CD4-positive, CD25-positive, alpha-beta regulatory T cell (primary cell): Measurements from ENCODE around the gene AEBP1. TPM values are rescaled to one million over a fixed set of nuclear protein-coding genes. Genes with fewer than 3 reads are reported as not detected.

ENCODE experiments used
- ATAC-seq, 2 donors: fragments of 150-1000 bp; cut with Tn5 transposase; one replicate each; pipeline ENCODE4 v1.10.0; 2021; ENCODE audit warnings: low read depth in 2 of 2, moderate number of reproducible peaks in 2 of 2, moderate library complexity in 1 of 2
- DNase-seq, 3 donors: peaks; one replicate each; pipeline versions ENCODE4 v3.0.0 to v3.0.0-alpha.2; 2012 to 2022; ENCODE audit warnings: mixed read lengths in 1 of 3
- H3K27ac ChIP-seq: one replicate; pipeline ENCODE4 v1.7.0; 2013; ENCODE audit warnings: mild to moderate bottlenecking, low read length; ENCODE audit not compliant: insufficient read depth, poor library complexity, severe bottlenecking
- H3K27me3 ChIP-seq: one replicate; pipeline ENCODE4 v1.7.0; 2013; ENCODE audit warnings: low read length; ENCODE audit not compliant: control insufficient read depth, insufficient read depth
- H3K36me3 ChIP-seq: one replicate; pipeline ENCODE4 v1.7.0; 2013; ENCODE audit warnings: mild to moderate bottlenecking, low read length, moderate library complexity; ENCODE audit not compliant: control insufficient read depth, insufficient read depth
- H3K4me1 ChIP-seq: 2 replicates; pipeline ENCODE4 v1.7.0; 2013; ENCODE audit warnings: mild to moderate bottlenecking, low read length; ENCODE audit not compliant: insufficient read depth, control insufficient read depth, poor library complexity, severe bottlenecking
- H3K4me3 ChIP-seq: one replicate; pipeline ENCODE4 v1.7.0; 2013; ENCODE audit warnings: low read depth, mild to moderate bottlenecking, low read length, moderate library complexity
- H3K9me3 ChIP-seq, 2 experiments: 1 replicate in 1 of 2; 2 replicates in 1 of 2; pipeline ENCODE4 v1.7.0; 2013; ENCODE audit warnings: low read length in 2 of 2, mild to moderate bottlenecking in 1 of 2, moderate library complexity in 1 of 2; ENCODE audit not compliant: control insufficient read depth in 2 of 2
- H3K27ac Mint-ChIP-seq, 3 donors: one replicate each; pipeline ENCODE4 v1.8.0; 2020 to 2022; ENCODE audit warnings: mild to moderate bottlenecking in 3 of 3, mixed read lengths in 3 of 3, moderate library complexity in 2 of 3
- H3K27me3 Mint-ChIP-seq: one replicate; pipeline ENCODE4 v1.8.0; 2022; ENCODE audit warnings: mild to moderate bottlenecking, mixed read lengths
- H3K36me3 Mint-ChIP-seq: one replicate; pipeline ENCODE4 v1.8.0; 2020; ENCODE audit warnings: mixed read lengths
- H3K4me1 Mint-ChIP-seq, 4 donors: one replicate each; pipeline ENCODE4 v1.8.0; 2020 to 2022; ENCODE audit warnings: mixed read lengths in 4 of 4, mild to moderate bottlenecking in 1 of 4
- H3K4me3 Mint-ChIP-seq, 4 donors: one replicate each; pipeline ENCODE4 v1.8.0; 2020 to 2022; ENCODE audit warnings: mild to moderate bottlenecking in 4 of 4, mixed read lengths in 4 of 4, moderate library complexity in 3 of 4
- H3K9me3 Mint-ChIP-seq, 7 donors: one replicate each; pipeline ENCODE4 v1.8.0; 2020 to 2022; ENCODE audit warnings: mixed read lengths in 7 of 7, mild to moderate bottlenecking in 3 of 7, moderate library complexity in 2 of 7
- polyA plus RNA-seq, 4 donors: library from polyadenylated mRNA; unstranded; fragments of 300-500 nt; fragmentation: Illumina TruSeq; gene quantifications; one replicate each; pipeline ENCODE4 v1.2.3, GENCODE V29; 2021
- total RNA-seq: library from RNA; stranded (reverse); gene quantifications from one replicate; pipeline ENCODE4 v1.2.3, GENCODE V29; 2022

Gene AEBP1
- total and polyA plus RNA-seq, 5 donors from 2014 or later, result 0.51 to 4.1 (median 0.98) TPM

DNA sequence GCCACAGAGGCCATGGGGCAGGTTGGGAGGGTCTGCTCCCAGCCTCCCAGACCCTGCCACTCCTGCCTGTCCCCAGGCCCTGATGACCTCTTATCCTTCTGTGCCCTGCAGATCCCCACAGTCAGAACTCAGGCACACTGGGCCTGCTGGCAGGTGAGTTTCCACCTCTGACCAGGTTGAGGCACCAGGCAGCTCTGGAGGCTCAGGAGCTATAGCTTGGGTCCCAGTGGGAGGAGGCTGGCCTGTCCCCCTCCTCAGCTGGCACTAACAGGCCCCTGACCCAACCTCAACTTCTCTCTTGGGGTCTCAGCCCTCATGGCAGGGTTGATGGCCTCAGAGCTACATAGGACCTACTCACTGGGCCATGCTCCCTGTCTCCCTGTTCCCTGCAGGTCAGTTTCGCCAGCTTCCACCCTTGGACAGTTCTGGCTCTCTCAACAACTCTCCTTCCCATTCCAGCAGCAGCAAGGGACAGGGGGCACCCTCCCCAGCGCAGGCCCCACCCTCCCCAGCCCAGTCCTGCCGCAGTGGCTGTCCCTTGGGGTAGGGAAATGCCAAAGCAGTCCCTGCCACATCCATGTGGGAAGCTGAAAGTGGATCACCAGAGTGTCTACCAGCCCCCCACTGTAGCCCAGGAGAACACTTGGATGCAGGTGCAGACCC is 2.7 kb upstream of the AEBP1 start:
- ATAC-seq (no peak), DNase-seq (no peak)
- H3K4me1 Mint-ChIP-seq, result peaks cover 0 to 32% (median 15%) of the 10 kb centered on the region in 4 donors

GRCh38 chr7:44101966-44102845 is 1.9 kb upstream of the AEBP1 start:
- Histone ChIP-seq H3K4me1 (peaks cover 13% of the 10 kb centered on the region), H3K36me3 (no peaks in the 10 kb centered on the region), H3K27ac (no peak overlapping the region), H3K27me3 (peaks cover 4% of the 10 kb centered on the region), H3K4me3 (no peak overlapping the region), H3K9me3 (no peaks in the 10 kb centered on the region)
- no peaks in the 10 kb centered on the region for H3K36me3 Mint-ChIP-seq
- no peak for ATAC-seq
- DNase-seq, result no peak
- peak overlapping the region in 1 of 3 donors; percentile 31 for H3K27ac Mint-ChIP-seq
- peak overlapping the region in 3 of 4 donors; percentile 24 to 72 (median 57) for H3K4me3 Mint-ChIP-seq
- H3K27me3 Mint-ChIP-seq, result peaks cover 14% of the 10 kb centered on the region
- peaks cover 0 to 1% (median 0%) of the 10 kb centered on the region in 7 donors for H3K9me3 Mint-ChIP-seq
- peaks cover 0 to 26% (median 10%) of the 10 kb centered on the region in 4 donors for H3K4me1 Mint-ChIP-seq

More for the DNA sequence above, 2.7 kb upstream of the AEBP1 start:
- Mint-ChIP-seq H3K9me3 (peaks cover 0 to 1% (median 0%) of the 10 kb centered on the region in 7 donors), H3K27ac (no peak overlapping the region), H3K27me3 (peaks cover 16% of the 10 kb centered on the region), H3K36me3 (no peaks in the 10 kb centered on the region), H3K4me3 (no peak overlapping the region)
- Histone ChIP-seq H3K27me3 (peaks cover 4% of the 10 kb centered on the region), H3K4me1 (peaks cover 15% of the 10 kb centered on the region), H3K36me3 (no peaks in the 10 kb centered on the region), H3K9me3 (no peaks in the 10 kb centered on the region), H3K27ac (no peak overlapping the region), H3K4me3 (no peak overlapping the region)

DNA sequence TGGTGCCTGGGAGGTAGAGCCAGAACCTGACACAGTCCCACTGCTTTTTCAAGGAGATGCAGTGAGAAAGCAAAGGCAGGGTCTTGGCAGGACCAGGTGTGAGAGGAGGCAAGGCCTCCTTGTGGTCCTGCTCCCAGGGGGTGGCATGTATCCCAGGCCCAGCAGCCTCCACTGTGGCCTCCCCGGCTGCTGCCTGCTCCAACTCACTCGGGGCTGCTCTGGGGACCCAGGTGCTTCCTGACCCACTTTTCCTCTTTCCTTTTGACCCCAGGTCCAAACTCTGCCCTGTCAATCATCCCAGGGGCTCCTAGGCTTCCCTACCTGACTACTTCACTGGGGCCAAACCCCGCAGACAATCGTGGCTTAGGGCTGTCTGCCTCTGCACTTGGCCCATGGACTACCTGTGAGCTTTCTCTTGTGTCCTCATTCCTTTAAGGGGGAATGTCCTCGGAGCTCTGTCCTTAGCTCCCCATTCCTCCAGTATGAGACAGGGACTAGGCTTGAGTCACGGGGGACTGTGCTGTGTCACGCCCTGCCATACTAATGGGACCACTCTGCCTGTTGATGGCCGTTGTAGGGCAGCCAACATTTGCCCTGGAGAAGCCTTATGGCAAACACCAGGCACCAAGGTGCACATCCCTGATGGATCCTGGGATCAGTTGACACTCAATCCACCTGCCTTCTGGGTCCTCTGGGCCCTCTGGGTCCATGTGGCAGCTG is 1.1 kb upstream of the AEBP1 start:
- Mint-ChIP-seq H3K27ac (no peak overlapping the region), H3K36me3 (no peaks in the 10 kb centered on the region)
- H3K27me3 ChIP-seq, result peaks cover 4% of the 10 kb centered on the region

DNA sequence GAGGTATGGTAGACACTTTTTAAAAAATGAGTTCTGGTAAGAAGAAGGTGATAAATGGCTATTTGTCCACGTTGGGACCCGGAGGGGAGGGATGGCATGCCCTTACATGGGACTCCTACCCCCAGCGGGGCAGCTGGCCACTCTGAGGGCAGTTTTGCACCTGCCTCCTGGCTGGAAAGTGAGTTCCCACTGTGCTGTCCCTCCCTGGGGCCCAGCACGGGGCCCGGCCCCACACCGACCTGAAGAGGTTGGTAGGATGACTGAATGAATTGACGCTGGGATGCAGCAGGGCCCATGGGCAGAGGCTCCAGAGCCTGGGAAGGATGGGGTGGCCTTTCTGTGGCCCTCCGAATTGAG is 601 bp upstream of the AEBP1 start:
- no peak overlapping the region for H3K4me3 ChIP-seq
- peaks cover 12% of the 10 kb centered on the region for H3K27me3 Mint-ChIP-seq

More for the DNA sequence above, 1.1 kb upstream of the AEBP1 start:
- Mint-ChIP-seq H3K4me1 (peaks cover 0 to 19% (median 4%) of the 10 kb centered on the region in 4 donors), H3K27me3 (peaks cover 12% of the 10 kb centered on the region), H3K4me3 (peak overlapping the region; percentile 52 to 78 (median 64)), H3K9me3 (peaks cover 0 to 1% (median 0%) of the 10 kb centered on the region in 7 donors)
- Histone ChIP-seq H3K4me1 (peaks cover 10% of the 10 kb centered on the region), H3K27ac (no peak overlapping the region), H3K4me3 (no peak overlapping the region), H3K9me3 (no peaks in the 10 kb centered on the region), H3K36me3 (no peaks in the 10 kb centered on the region)
- no peak for ATAC-seq
- DNase-seq, result no peak

GRCh38 chr7:44104860-44105771 is 971 bp downstream of the AEBP1 start:
- Mint-ChIP-seq H3K4me1 (peaks cover 0 to 19% (median 4%) of the 10 kb centered on the region in 4 donors), H3K4me3 (peak overlapping the region; percentile 36 to 90 (median 82)), H3K27me3 (peaks cover 12% of the 10 kb centered on the region), H3K27ac (peak overlapping the region in 2 of 3 donors; percentile 82 to 84), H3K9me3 (peaks cover 0 to 1% (median 0%) of the 10 kb centered on the region in 7 donors), H3K36me3 (no peaks in the 10 kb centered on the region)
- peak in 1 of 2 donors; percentile 11 for ATAC-seq
- DNase-seq, result no peak
- no peak overlapping the region for H3K27ac ChIP-seq
- no peak overlapping the region for H3K4me3 ChIP-seq
- H3K27me3 ChIP-seq, result peaks cover 4% of the 10 kb centered on the region
- no peaks in the 10 kb centered on the region for H3K36me3 ChIP-seq
- H3K4me1 ChIP-seq, result peaks cover 10% of the 10 kb centered on the region
- no peaks in the 10 kb centered on the region for H3K9me3 ChIP-seq

More for the DNA sequence above, 601 bp upstream of the AEBP1 start:
- H3K36me3 Mint-ChIP-seq, result no peaks in the 10 kb centered on the region
- peak overlapping the region; percentile 52 to 78 (median 64) for H3K4me3 Mint-ChIP-seq
- Histone ChIP-seq H3K27ac (no peak overlapping the region), H3K9me3 (no peaks in the 10 kb centered on the region), H3K36me3 (no peaks in the 10 kb centered on the region), H3K4me1 (peaks cover 10% of the 10 kb centered on the region), H3K27me3 (peaks cover 4% of the 10 kb centered on the region)
- no peak overlapping the region for H3K27ac Mint-ChIP-seq
- no peak for ATAC-seq
- peaks cover 0 to 19% (median 4%) of the 10 kb centered on the region in 4 donors for H3K4me1 Mint-ChIP-seq
- peaks cover 0 to 1% (median 0%) of the 10 kb centered on the region in 7 donors for H3K9me3 Mint-ChIP-seq
- DNase-seq, result no peak

DNA sequence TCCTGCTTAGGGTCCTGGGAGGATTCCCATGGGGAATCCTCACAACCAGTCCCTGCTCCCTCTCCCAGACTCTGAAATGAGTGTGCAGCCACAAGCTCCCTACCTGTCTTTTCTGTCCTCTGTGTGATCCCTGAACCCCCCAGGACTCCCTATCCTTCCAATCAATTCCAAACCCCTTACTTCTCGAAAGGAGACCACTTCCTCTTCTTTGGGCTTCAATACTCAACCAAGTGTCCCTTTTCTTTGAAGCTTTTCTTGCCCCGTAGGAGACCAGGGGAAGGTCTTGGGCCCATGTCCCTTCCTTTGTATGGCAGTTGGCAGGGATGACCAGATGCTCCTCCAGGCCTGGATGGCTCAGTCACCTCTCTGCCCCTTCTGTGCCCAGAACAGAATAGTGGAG is 1.7 kb downstream of the AEBP1 start:
- Mint-ChIP-seq H3K4me3 (peak overlapping the region; percentile 36 to 90 (median 82)), H3K36me3 (no peaks in the 10 kb centered on the region), H3K27ac (peak overlapping the region in 2 of 3 donors; percentile 82 to 84), H3K4me1 (peaks cover 0 to 19% (median 4%) of the 10 kb centered on the region in 4 donors), H3K9me3 (peaks cover 0 to 1% (median 0%) of the 10 kb centered on the region in 7 donors), H3K27me3 (peaks cover 12% of the 10 kb centered on the region)
- H3K27me3 ChIP-seq, result peaks cover 4% of the 10 kb centered on the region
- no peaks in the 10 kb centered on the region for H3K36me3 ChIP-seq
- H3K4me3 ChIP-seq, result no peak overlapping the region
- DNase-seq (no peak), ATAC-seq (no peak)
- no peaks in the 10 kb centered on the region for H3K9me3 ChIP-seq
- H3K27ac ChIP-seq, result no peak overlapping the region
- peaks cover 10% of the 10 kb centered on the region for H3K4me1 ChIP-seq
